Dendritic cell treated with granulocyte-macrophage colony-stimulating factor and Interleukin-4, amounts not matched to agents 40 ng/mL and 50 ng/mL, for 4 days (primary cell): ENCODE results near the gene ZHX3.

ENCODE experiments used
- H3K27ac Mint-ChIP-seq: one replicate; pipeline ENCODE4 v1.8.0; 2022; ENCODE audit warnings: mild to moderate bottlenecking, mixed read lengths
- H3K27me3 Mint-ChIP-seq: one replicate; pipeline ENCODE4 v1.8.0; 2022; ENCODE audit warnings: mild to moderate bottlenecking, mixed read lengths
- H3K36me3 Mint-ChIP-seq: one replicate; pipeline ENCODE4 v1.8.0; 2022; ENCODE audit warnings: low read depth, mixed read lengths
- H3K4me1 Mint-ChIP-seq: one replicate; pipeline ENCODE4 v1.8.0; 2022; ENCODE audit warnings: low read depth, mixed read lengths
- H3K4me3 Mint-ChIP-seq: one replicate; pipeline ENCODE4 v1.8.0; 2022; ENCODE audit warnings: mild to moderate bottlenecking, moderate library complexity, mixed read lengths
- H3K9me3 Mint-ChIP-seq: one replicate; pipeline ENCODE4 v1.8.0; 2022; ENCODE audit warnings: mixed read lengths
- intact Hi-C: fragments of 100-400 bp; cut with micrococcal nuclease; formaldehyde crosslinking; loops from one replicate; pipeline ENCODE4 v1.15.0; 2022

The ZHX3 gene

DNA sequence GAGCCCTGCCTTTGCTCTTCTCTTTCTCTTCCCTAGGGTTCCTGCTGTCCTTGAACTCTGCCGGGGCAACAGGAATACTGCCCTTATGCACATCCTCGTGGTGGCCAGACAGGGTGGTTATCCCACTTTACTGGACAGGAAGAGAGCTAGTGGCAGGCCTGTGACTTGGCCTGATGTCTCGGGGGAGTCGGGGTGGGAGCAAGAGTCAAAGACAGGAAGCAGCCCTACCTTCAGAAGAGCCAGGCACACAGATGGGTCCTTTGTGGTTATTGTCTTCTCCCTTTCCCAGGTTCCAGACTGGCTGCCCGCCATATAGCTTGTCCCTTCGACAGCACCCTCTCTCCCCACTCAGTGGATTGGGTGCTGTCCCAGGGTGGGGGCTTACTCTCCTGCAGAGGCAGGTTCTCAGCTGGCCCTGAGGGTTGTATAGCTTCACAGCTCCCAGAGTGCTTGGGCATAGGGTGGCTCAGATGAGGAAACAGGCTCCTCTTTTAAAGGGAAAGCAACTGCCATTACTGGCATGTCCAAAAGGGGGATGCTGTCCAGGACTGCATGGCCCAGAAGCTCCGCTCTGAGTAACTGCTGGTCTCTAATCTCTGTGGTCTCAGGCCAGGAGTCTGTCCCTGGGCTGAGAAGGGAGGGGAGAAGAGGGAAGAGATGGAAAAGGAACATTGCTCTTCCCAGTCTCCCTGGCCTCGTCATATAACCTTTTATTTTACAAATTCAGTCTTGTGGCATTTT lies 162.9 kb downstream of the ZHX3 start:
- intact Hi-C loops, result no loop called here
- Mint-ChIP-seq H3K4me1 (peaks cover 9% of the 10 kb centered on the region), H3K4me3 (no peak overlapping the region), H3K36me3 (no peaks in the 10 kb centered on the region), H3K27me3 (peaks cover 42% of the 10 kb centered on the region), H3K27ac (no peak overlapping the region), H3K9me3 (no peaks in the 10 kb centered on the region)

DNA sequence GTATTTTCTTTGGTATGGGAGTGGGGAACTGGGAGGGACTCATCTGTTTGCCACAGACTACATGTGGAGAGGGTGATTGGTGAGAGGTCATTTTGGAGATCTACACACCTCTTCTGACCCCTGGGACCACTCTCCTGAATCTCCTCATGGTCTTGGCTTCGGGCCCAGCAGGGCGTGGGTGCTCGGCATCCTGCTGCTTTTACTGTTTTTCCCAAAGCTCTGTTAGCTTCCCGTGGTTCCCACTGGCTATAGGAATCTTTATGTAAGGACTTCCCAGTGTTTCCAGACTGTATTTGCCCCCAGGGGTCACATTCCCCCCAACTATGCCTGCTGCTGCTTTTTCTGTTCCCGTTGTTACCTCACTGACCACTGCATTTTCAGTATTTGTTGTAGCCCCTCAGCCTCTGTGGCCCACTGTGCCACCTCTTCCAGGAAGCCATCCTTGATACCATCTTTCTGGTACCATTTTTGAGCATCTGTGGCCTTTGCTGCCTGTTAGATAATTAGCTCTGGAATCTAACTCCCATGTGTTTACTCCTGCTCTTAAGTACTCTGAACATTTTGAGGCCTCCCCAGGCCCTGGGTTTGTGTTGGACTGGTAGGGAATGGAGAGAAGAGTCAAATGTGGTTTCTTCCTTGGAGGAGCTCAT lies 165.3 kb downstream of the ZHX3 start:
- Mint-ChIP-seq H3K27me3 (peaks cover 27% of the 10 kb centered on the region), H3K36me3 (no peaks in the 10 kb centered on the region), H3K4me1 (peaks cover 8% of the 10 kb centered on the region), H3K27ac (peak overlapping the region; percentile 1), H3K9me3 (no peaks in the 10 kb centered on the region), H3K4me3 (no peak overlapping the region)
- intact Hi-C loops, result no loop called here

GRCh38 chr20:41151134-41151869 lies 166.2 kb downstream of the ZHX3 start:
- H3K9me3 Mint-ChIP-seq, result no peaks in the 10 kb centered on the region
- H3K4me1 Mint-ChIP-seq, result peaks cover 3% of the 10 kb centered on the region
- intact Hi-C loops, result no loop called here
- H3K27me3 Mint-ChIP-seq, result peaks cover 24% of the 10 kb centered on the region
- no peaks in the 10 kb centered on the region for H3K36me3 Mint-ChIP-seq
- H3K4me3 Mint-ChIP-seq, result no peak overlapping the region
- H3K27ac Mint-ChIP-seq, result no peak overlapping the region

DNA sequence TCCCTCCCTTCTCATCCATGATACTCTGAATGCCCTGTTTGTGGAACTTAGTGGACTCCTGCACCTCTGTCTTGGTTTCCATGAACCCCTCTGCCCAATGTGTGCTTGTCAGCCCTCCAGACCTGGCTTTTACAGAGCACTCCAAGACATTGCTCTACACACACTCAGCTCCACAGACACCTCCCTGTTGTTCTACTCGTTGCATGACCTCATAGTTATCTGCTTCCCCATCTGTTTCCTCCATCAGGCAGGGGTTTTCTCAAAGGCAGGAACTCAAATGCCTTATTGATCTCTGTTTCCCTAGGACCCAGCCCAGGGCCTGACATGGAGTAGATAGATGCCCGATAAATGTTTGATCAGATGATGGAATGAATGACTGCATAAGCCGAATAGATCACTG lies 166.9 kb downstream of the ZHX3 start:
- Mint-ChIP-seq H3K27ac (no peak overlapping the region), H3K4me1 (peaks cover 3% of the 10 kb centered on the region), H3K36me3 (no peaks in the 10 kb centered on the region), H3K4me3 (no peak overlapping the region), H3K9me3 (no peaks in the 10 kb centered on the region), H3K27me3 (peaks cover 24% of the 10 kb centered on the region)
- intact Hi-C loops, result no loop called here

- peaks cover 3% of the 10 kb centered on the region for H3K4me1 Mint-ChIP-seq
- H3K36me3 Mint-ChIP-seq, result no peaks in the 10 kb centered on the region
- intact Hi-C loops, result no loop called here
- H3K9me3 Mint-ChIP-seq, result no peaks in the 10 kb centered on the region
- H3K4me3 Mint-ChIP-seq, result no peak overlapping the region
- H3K27ac Mint-ChIP-seq, result no peak overlapping the region
- H3K27me3 Mint-ChIP-seq, result peaks cover 19% of the 10 kb centered on the region
Observed at GRCh38 chr20:41148942-41149341, 168.6 kb downstream of the ZHX3 start.

- no peaks in the 10 kb centered on the region for H3K36me3 Mint-ChIP-seq
- no peaks in the 10 kb centered on the region for H3K9me3 Mint-ChIP-seq
- H3K27me3 Mint-ChIP-seq, result peaks cover 28% of the 10 kb centered on the region
- intact Hi-C loops, result no loop called here
- H3K4me3 Mint-ChIP-seq, result no peak overlapping the region
- no peak overlapping the region for H3K27ac Mint-ChIP-seq
- H3K4me1 Mint-ChIP-seq, result peaks cover 8% of the 10 kb centered on the region
Observed at GRCh38 chr20:41147767-41148191, 169.8 kb downstream of the ZHX3 start.

DNA sequence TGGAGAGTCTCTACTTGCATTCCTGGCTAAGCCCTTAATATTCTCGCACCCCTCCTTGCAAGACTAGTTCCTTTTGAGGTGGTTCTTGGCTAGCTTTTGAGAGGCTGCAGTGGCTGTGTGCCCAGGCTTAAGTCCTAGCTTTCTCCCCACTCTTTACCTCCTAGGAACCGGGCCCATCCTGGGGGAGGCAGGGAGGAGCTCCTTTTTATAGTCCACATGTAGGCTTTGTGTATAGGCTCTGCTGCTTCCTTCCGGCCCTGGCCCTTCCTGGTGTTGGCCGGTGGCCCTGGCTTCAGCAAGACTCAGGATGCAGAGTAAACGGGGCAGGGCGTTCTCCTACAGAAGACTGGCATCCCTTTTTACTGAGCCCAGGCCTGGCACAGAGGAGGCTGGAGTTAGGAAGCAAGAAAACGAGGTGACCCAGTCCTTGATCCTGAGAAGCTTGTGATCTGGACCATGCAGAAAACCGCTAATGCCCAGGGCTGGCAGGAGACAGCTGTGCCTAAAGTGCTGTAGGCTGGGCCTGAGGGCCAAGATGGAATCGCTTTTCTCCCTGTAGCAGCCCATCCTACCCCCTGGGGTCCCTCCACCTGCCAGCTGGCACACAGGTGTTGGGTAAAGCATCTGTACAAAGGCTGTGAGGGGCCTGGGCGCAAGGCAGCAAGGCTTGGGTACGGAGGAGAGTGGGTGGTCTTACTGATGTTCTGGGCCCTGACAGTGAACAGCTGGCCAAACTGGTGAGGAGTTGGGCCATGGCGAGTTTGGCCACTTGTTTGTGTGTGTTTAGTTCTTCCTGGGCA lies 171.5 kb downstream of the ZHX3 start:
- Mint-ChIP-seq H3K4me1 (peaks cover 8% of the 10 kb centered on the region), H3K9me3 (no peaks in the 10 kb centered on the region), H3K4me3 (no peak overlapping the region), H3K27me3 (peaks cover 28% of the 10 kb centered on the region), H3K36me3 (no peaks in the 10 kb centered on the region), H3K27ac (no peak overlapping the region)
- intact Hi-C loops, result no loop called here

DNA sequence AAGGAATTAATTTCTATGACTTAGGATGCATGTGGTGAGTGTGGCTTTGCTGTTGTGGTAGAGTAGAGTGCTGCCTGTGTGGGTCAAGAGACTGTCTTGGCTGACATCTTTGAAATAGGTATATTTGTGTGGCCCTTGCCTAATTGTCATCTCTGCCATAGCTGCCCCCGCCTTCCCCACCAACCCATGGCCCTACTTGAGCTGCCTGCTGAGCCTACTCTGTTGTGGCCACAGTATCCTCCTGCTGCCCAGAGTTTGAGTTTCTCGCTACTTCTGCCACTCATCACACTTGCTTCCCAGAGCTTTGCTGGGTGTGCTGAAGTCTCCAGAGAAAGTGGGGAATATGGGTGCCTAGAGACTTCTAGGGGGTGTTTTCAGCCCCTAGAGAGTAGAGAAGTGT lies 172.2 kb downstream of the ZHX3 start:
- no peak overlapping the region for H3K4me3 Mint-ChIP-seq
- H3K27ac Mint-ChIP-seq, result no peak overlapping the region
- no peaks in the 10 kb centered on the region for H3K36me3 Mint-ChIP-seq
- peaks cover 24% of the 10 kb centered on the region for H3K27me3 Mint-ChIP-seq
- H3K4me1 Mint-ChIP-seq, result peaks cover 5% of the 10 kb centered on the region
- intact Hi-C loops, result no loop called here
- no peaks in the 10 kb centered on the region for H3K9me3 Mint-ChIP-seq

DNA sequence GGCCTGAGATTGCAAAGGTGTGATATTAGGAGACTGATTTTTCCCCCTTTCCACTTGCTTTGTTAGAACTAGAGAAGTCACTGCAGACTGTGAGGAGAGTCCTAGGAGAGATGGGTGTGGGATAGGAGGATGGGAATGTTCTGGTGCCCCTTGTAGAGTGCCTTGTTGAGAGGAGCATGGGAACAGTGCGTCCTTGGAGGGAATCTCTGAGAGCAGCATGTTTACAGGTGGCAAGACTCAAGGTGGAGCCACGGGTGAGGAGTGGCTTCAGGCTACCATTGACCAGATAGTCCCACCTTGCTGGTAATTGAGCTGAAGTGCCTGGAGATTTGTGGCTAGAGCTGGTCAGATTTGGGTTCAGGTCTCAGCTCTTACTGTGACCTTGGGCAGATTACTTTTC lies 174.2 kb downstream of the ZHX3 start:
- intact Hi-C loops, result no loop called here
- Mint-ChIP-seq H3K36me3 (no peaks in the 10 kb centered on the region), H3K27me3 (peaks cover 40% of the 10 kb centered on the region), H3K4me3 (no peak overlapping the region), H3K9me3 (no peaks in the 10 kb centered on the region), H3K27ac (no peak overlapping the region), H3K4me1 (peaks cover 5% of the 10 kb centered on the region)

DNA sequence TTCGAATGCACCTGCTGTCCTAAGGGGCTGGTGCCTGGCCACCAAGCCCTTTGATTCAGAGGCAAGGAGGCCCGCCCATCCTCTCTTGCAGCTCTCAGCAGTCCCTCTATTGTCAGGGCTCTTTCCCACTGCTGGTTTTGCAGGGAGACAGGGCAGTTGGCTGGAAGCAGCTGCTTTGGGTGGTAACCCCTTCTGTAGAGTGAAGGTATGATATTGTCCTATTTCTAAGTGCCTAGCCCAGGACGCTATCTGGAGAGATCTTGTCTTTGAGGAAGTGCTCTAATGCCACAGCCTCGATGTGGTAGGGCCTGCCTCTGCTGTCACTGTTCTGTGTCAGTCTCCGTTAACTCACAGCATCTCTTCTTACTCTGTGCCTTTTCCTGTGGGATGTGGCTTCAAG lies 174.6 kb downstream of the ZHX3 start:
- Mint-ChIP-seq H3K27me3 (peaks cover 43% of the 10 kb centered on the region), H3K9me3 (no peaks in the 10 kb centered on the region), H3K27ac (no peak overlapping the region), H3K4me3 (no peak overlapping the region), H3K36me3 (no peaks in the 10 kb centered on the region), H3K4me1 (peaks cover 5% of the 10 kb centered on the region)
- intact Hi-C loops, result no loop called here

- Mint-ChIP-seq H3K9me3 (no peaks in the 10 kb centered on the region), H3K4me1 (peaks cover 5% of the 10 kb centered on the region), H3K27me3 (peaks cover 45% of the 10 kb centered on the region), H3K27ac (no peak overlapping the region), H3K36me3 (no peaks in the 10 kb centered on the region), H3K4me3 (no peak overlapping the region)
- intact Hi-C loops, result no loop called here
Observed at GRCh38 chr20:41142245-41142644, 175.3 kb downstream of the ZHX3 start.

- H3K4me1 Mint-ChIP-seq, result peaks cover 8% of the 10 kb centered on the region
- peaks cover 47% of the 10 kb centered on the region for H3K27me3 Mint-ChIP-seq
- no peaks in the 10 kb centered on the region for H3K9me3 Mint-ChIP-seq
- intact Hi-C loops, result no loop called here
- H3K36me3 Mint-ChIP-seq, result no peaks in the 10 kb centered on the region
- no peak overlapping the region for H3K27ac Mint-ChIP-seq
- H3K4me3 Mint-ChIP-seq, result no peak overlapping the region
Observed at GRCh38 chr20:41141153-41141815, 176.2 kb downstream of the ZHX3 start.
